Esophagus squamous epithelium (tissue), 4 donors: Measurements from ENCODE around the gene VSX1.

Source experiments
- CTCF ChIP-seq, 6 experiments: fragments of 450-650 bp in 4 of 6; fragments of 200-600 bp in 2 of 6; sonication (generic) in 2 of 6; IDR thresholded peaks; one replicate each; pipeline ENCODE4 v1.5.1; 2016 to 2019; ENCODE audit warnings: antibody characterized with exemption in 6 of 6, mild to moderate bottlenecking in 4 of 6, moderate library complexity in 4 of 6
- POLR2A ChIP-seq, 4 donors: fragments of 450-650 bp; IDR thresholded peaks; one replicate each; pipeline ENCODE4 v1.6.1; 2017; ENCODE audit warnings: antibody characterized with exemption in 4 of 4, mild to moderate bottlenecking in 4 of 4, moderate library complexity in 3 of 4

- no peak for TF ChIP-seq CTCF (IDR thresholded peaks at IDR 0.05)
- TF ChIP-seq POLR2A (IDR thresholded peaks at IDR 0.05), result no peak
Measured at GRCh38 chr20:25039697-25040437, 42.1 kb downstream of the VSX1 start.
